GM12874 (cell line): ENCODE measurements around the gene PSMD8.

ENCODE experiments used
- CTCF ChIP-seq: IDR thresholded peaks from 2 replicates; pipeline ENCODE4 v1.5.1; 2011; ENCODE audit warnings: low read depth, mild to moderate bottlenecking, control low read depth, low read length, moderate library complexity; ENCODE audit not compliant: insufficient read depth

Gene PSMD8

GRCh38 chr19:38433268-38433733 is 58.9 kb downstream of the PSMD8 start, which contains the start of gene RYR1:
Gene RYR1 (plus strand): TSS chr19:38433691. CDS start chr19:38433830, 139 bp downstream.
- no peak for TF ChIP-seq CTCF
